GM23248 (cell line): Measurements from ENCODE around the gene RBM47. TPM values are rescaled to one million over a fixed set of nuclear protein-coding genes. Genes with fewer than 3 reads are reported as not detected.

Source experiments
- DNase-seq: peaks from one replicate; pipeline ENCODE4 v3.0.0-alpha.2; 2015
- H2AFZ ChIP-seq: fragments of 200-600 bp; sonication (generic); 2 replicates; pipeline ENCODE4 v1.6.1; 2016; ENCODE audit warnings: antibody characterized with exemption
- H3F3A ChIP-seq: fragments of 200-600 bp; sonication (generic); 2 replicates; pipeline ENCODE4 v1.6.1; 2016; ENCODE audit warnings: mild to moderate bottlenecking, antibody characterized with exemption, mixed run types; ENCODE audit not compliant: insufficient read depth
- H3K27ac ChIP-seq: fragments of 200-600 bp; sonication (generic); 2 replicates; pipeline ENCODE4 v1.5.1; 2016; ENCODE audit warnings: mild to moderate bottlenecking
- H3K27me3 ChIP-seq: fragments of 200-600 bp; sonication (generic); replicated peaks from 2 replicates; pipeline ENCODE4 v1.6.1; 2016; ENCODE audit warnings: mild to moderate bottlenecking; ENCODE audit not compliant: insufficient read depth
- H3K36me3 ChIP-seq: fragments of 200-600 bp; sonication (generic); 2 replicates; pipeline ENCODE4 v1.6.1; 2016; ENCODE audit warnings: low read depth, mild to moderate bottlenecking
- H3K4me1 ChIP-seq: fragments of 200-600 bp; sonication (generic); 2 replicates; pipeline ENCODE4 v1.6.1; 2016; ENCODE audit warnings: mild to moderate bottlenecking; ENCODE audit not compliant: insufficient read depth
- H3K4me2 ChIP-seq: fragments of 200-600 bp; sonication (generic); one replicate; pipeline ENCODE4 v1.6.1; 2016; ENCODE audit warnings: mild to moderate bottlenecking; ENCODE audit not compliant: unreplicated experiment
- H3K4me3 ChIP-seq: fragments of 200-600 bp; sonication (generic); 2 replicates; pipeline ENCODE4 v1.5.1; 2016; ENCODE audit warnings: mild to moderate bottlenecking
- H3K79me2 ChIP-seq: fragments of 200-600 bp; sonication (generic); 2 replicates; pipeline ENCODE4 v1.6.1; 2016; ENCODE audit warnings: mild to moderate bottlenecking; ENCODE audit not compliant: insufficient read depth
- H3K9ac ChIP-seq: fragments of 200-600 bp; sonication (generic); 2 replicates; pipeline ENCODE4 v1.6.1; 2016; ENCODE audit warnings: mild to moderate bottlenecking
- H3K9me2 ChIP-seq: fragments of 200-600 bp; sonication (generic); 2 replicates; pipeline ENCODE4 v1.6.1; 2016; ENCODE audit warnings: mixed run types, mild to moderate bottlenecking, moderate library complexity; ENCODE audit not compliant: insufficient read depth
- H3K9me3 ChIP-seq: fragments of 200-600 bp; sonication (generic); one replicate; pipeline ENCODE4 v1.6.1; 2017; ENCODE audit warnings: low read depth
- H4K20me1 ChIP-seq: fragments of 200-600 bp; sonication (generic); 2 replicates; pipeline ENCODE4 v1.6.0; 2016; ENCODE audit not compliant: insufficient read depth
- EZH2 ChIP-seq: fragments of 200-600 bp; sonication (generic); IDR thresholded peaks from 2 replicates; pipeline ENCODE4 v1.6.1; 2018; ENCODE audit warnings: antibody characterized with exemption, mild to moderate bottlenecking; ENCODE audit not compliant: insufficient read depth, poor library complexity, severe bottlenecking
- EZH2phosphoT487 ChIP-seq: fragments of 200-600 bp; sonication (generic); IDR thresholded peaks from 2 replicates; pipeline ENCODE4 v1.6.1; 2018; ENCODE audit warnings: antibody characterized with exemption, moderate library complexity, mild to moderate bottlenecking, low read depth; ENCODE audit not compliant: insufficient read depth
- WGBS, 2 experiments: methylation state at CpG; one replicate each; pipeline ENCODE4 v1.1.6; 2015 to 2017; ENCODE audit warnings: low lambda C conversion rate in 2 of 2, low coverage in 1 of 2; ENCODE audit errors: missing lambda C conversion rate in 2 of 2; 5-methylcytosine and 5-hydroxymethylcytosine counted together
- in situ Hi-C: fragments of 300-500 bp; cut with MboI; formaldehyde crosslinking; loops from 2 replicates; pipeline ENCODE4 v1.15.0; 2020
- polyA plus RNA-seq: library from polyadenylated mRNA; unstranded; fragments of >200 nt; fragmentation: Nextera tagmentation; extraction: Ambion mirVana; gene quantifications from 2 replicates; pipeline ENCODE4 v1.2.1, GENCODE V29; 2016
- total RNA-seq: library from RNA; depleted of rRNA; stranded (reverse); fragments of >200 nt; shearing (Covaris generic); gene quantifications from 2 replicates; pipeline ENCODE4 v1.2.3, GENCODE V29; 2014

The RBM47 gene
- total and polyA plus RNA-seq, 2 experiments from 2014 or later: 0.70 to 1.3 TPM

DNA sequence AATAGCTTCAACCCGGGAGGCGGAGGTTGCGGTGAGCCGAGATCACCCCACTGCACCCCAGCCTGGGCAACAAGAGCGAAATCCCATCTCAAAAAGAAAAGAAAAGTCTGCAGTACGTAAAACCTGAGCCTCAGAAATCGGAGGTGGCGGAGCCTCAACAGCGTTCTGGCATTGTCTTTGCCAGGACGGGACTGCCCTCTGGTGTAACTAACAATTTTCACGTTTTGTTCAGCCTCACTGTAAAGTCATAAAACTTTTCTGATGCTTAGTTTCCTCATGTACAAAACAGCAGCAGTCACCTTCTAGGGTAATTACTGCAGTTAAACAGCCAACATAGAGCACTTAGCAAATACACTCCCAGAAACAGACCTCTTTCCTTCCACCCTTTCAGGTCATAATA, 121.7 kb downstream of the RBM47 start:
- Histone ChIP-seq H3K9me2 (no peaks in the 10 kb centered on the region), H3F3A (no peaks in the 10 kb centered on the region), H3K36me3 (no peaks in the 10 kb centered on the region), H3K4me2 (no peak overlapping the region), H3K9ac (no peak overlapping the region), H3K4me1 (peaks cover 9% of the 10 kb centered on the region; the same call in 1 of the 2 replicates), H3K4me3 (no peak overlapping the region), H2AFZ (no peak overlapping the region), H4K20me1 (no peaks in the 10 kb centered on the region), H3K79me2 (no peaks in the 10 kb centered on the region), H3K27ac (no peak overlapping the region), H3K27me3 (no peaks in the 10 kb centered on the region), H3K9me3 (no peaks in the 10 kb centered on the region)
- 63 to 67% methylated on average over 11 of the region's 11 CpGs for WGBS, 2 experiments
- DNase-seq: no peak
- in situ Hi-C loops: no loop called here
- TF ChIP-seq EZH2 (no peak), EZH2phosphoT487 (no peak)

DNA sequence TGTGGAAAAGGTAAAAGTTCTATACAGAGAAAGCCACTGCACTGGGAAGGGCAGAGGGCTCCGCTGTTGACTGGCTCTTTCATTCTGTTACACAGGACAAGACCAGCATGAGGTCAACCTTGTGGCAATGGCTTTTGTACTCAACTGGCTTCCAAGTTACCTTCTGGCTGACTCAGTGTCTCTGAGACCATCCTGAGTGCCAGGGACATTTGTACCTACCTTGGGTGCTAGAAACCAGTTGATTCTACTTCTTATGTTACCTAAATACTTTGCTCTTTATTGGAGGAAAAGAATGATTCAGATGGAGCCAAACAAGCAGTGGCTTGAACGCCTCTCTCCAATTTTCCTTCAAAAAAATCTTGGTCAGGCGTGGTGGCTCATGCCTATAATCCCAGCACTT, 123.2 kb downstream of the RBM47 start:
- Histone ChIP-seq H4K20me1 (no peaks in the 10 kb centered on the region), H3K4me2 (no peak overlapping the region), H3K79me2 (no peaks in the 10 kb centered on the region), H3K4me3 (no peak overlapping the region), H3K27ac (no peak overlapping the region), H2AFZ (no peak overlapping the region), H3K9me3 (no peaks in the 10 kb centered on the region), H3K9ac (no peak overlapping the region), H3K4me1 (peaks cover 12% of the 10 kb centered on the region; the same call in 1 of the 2 replicates), H3K27me3 (no peaks in the 10 kb centered on the region), H3F3A (no peaks in the 10 kb centered on the region), H3K36me3 (no peaks in the 10 kb centered on the region), H3K9me2 (no peaks in the 10 kb centered on the region)
- DNase-seq: no peak
- in situ Hi-C loops: no loop called here
- no peak for TF ChIP-seq EZH2
- TF ChIP-seq EZH2phosphoT487: no peak
- WGBS, 2 experiments: 87% methylated on average over 3 of the region's 3 CpGs

DNA sequence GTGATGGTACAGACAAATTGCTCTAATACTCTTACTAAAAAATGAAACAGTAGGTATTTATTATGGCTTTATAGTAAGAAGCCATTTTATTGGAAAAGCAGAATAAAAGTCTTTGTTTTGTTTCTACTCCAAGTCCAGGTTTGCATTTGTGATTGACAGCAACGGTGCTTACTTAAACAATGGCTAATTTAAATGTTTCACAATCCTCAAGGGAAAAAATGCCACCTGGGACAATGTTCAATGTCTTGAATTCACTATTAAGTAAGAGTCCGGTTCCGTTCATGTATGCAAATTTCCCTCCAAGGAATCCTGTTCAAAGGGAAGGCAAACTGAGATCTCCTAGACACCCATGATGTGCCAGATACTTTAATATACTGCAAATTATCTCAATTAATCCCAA, 123.6 kb downstream of the RBM47 start:
- Histone ChIP-seq H3K36me3 (no peaks in the 10 kb centered on the region), H3K4me1 (peaks cover 12% of the 10 kb centered on the region; the same call in 1 of the 2 replicates), H3K27ac (no peak overlapping the region), H3K79me2 (no peaks in the 10 kb centered on the region), H2AFZ (no peak overlapping the region), H3K9me2 (no peaks in the 10 kb centered on the region), H3K4me2 (no peak overlapping the region), H3K4me3 (no peak overlapping the region), H4K20me1 (no peaks in the 10 kb centered on the region), H3K27me3 (no peaks in the 10 kb centered on the region), H3K9ac (no peak overlapping the region), H3F3A (no peaks in the 10 kb centered on the region), H3K9me3 (no peaks in the 10 kb centered on the region)
- no peak for DNase-seq
- in situ Hi-C loops: no loop called here
- WGBS, 2 experiments: 60 to 66% methylated on average over 3 of the region's 3 CpGs
- TF ChIP-seq EZH2: no peak
- TF ChIP-seq EZH2phosphoT487: no peak

DNA sequence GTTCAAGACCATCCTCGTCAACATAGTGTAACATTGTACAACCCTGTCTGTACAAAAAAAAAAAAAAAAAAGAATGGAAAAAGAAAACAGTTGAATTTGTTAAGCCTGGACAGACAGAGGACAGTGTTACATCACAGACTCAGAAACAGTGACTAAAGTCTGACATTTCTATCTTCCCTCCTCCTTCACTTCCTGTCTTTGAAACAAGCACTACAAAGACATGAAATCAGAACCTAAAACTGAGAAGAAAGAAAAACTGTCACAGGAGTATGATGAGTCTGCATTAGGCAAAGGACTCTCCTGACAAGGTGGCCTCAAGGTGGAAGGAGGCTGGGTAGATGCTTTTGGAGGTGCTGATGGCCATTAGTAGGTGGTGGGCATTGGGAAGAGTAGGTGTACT, 126.7 kb downstream of the RBM47 start:
- H3K9me3 ChIP-seq: no peaks in the 10 kb centered on the region
- no peaks in the 10 kb centered on the region for H3F3A ChIP-seq
- no peak overlapping the region for H3K9ac ChIP-seq
- 85 to 100% methylated on average over 1 of the region's 1 CpG for WGBS, 2 experiments
- H3K79me2 ChIP-seq: no peaks in the 10 kb centered on the region
- no peaks in the 10 kb centered on the region for H4K20me1 ChIP-seq
- H3K4me2 ChIP-seq: no peak overlapping the region
- in situ Hi-C loops: no loop called here
- H3K36me3 ChIP-seq: no peaks in the 10 kb centered on the region
- peaks cover 12% of the 10 kb centered on the region; the same call in 1 of the 2 replicates for H3K4me1 ChIP-seq
- no peaks in the 10 kb centered on the region for H3K9me2 ChIP-seq
- H3K4me3 ChIP-seq: no peak overlapping the region
- no peaks in the 10 kb centered on the region for H3K27me3 ChIP-seq
- peak; percentile 46 for DNase-seq
- peak overlapping the region; percentile 57; the same call in 1 of the 2 replicates for H2AFZ ChIP-seq
- H3K27ac ChIP-seq: no peak overlapping the region
- no peak for TF ChIP-seq EZH2
- no peak for TF ChIP-seq EZH2phosphoT487

DNA sequence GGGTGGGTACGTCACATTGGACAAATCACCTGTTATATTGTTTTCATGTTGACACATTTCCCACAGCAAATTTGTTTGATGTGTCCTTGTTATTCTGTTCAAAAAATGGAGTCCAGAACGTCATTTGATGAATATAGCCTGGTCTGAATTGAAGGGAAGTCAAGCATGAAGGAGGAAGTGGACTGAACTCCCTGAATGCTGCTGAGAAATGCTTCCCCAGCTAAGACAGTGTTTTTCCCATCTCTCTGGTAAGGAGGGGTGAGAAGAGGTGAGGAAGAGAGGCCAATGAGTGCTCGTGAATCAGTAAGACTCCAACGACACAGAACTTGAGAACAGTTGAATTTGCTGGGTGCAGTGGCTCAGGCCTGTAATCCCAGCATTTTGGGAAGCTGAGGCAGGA, 127.4 kb downstream of the RBM47 start:
- no peaks in the 10 kb centered on the region for H3K27me3 ChIP-seq
- no peak overlapping the region for H2AFZ ChIP-seq
- in situ Hi-C loops: no loop called here
- no peaks in the 10 kb centered on the region for H3K79me2 ChIP-seq
- DNase-seq: no peak
- H4K20me1 ChIP-seq: no peaks in the 10 kb centered on the region
- H3K27ac ChIP-seq: no peak overlapping the region
- H3F3A ChIP-seq: no peaks in the 10 kb centered on the region
- no peak overlapping the region for H3K9ac ChIP-seq
- H3K9me3 ChIP-seq: no peaks in the 10 kb centered on the region
- H3K4me1 ChIP-seq: peaks cover 12% of the 10 kb centered on the region; the same call in 1 of the 2 replicates
- WGBS, 2 experiments: 77 to 79% methylated on average over 4 of the region's 4 CpGs
- TF ChIP-seq EZH2 (no peak), EZH2phosphoT487 (no peak)
- H3K36me3 ChIP-seq: no peaks in the 10 kb centered on the region
- no peak overlapping the region for H3K4me3 ChIP-seq
- H3K4me2 ChIP-seq: no peak overlapping the region
- no peaks in the 10 kb centered on the region for H3K9me2 ChIP-seq
